GM06990 (cell line): ENCODE results near the gene UBE2I.
A peak's percentile ranks its signal among the peaks of the same experiment; 100 is the strongest.

Experiments
- DNase-seq: peaks from one replicate; pipeline ENCODE4 v3.0.0-alpha.2; 2011; ENCODE audit not compliant: insufficient read length; ENCODE audit errors: extremely low read depth
- H3K27me3 ChIP-seq: replicated peaks from 2 replicates; pipeline ENCODE4 v1.6.0; 2011; ENCODE audit warnings: low read length; ENCODE audit not compliant: control insufficient read depth, insufficient read depth
- H3K36me3 ChIP-seq: 2 replicates; pipeline ENCODE4 v1.5.1; 2011; ENCODE audit warnings: low read length; ENCODE audit not compliant: control insufficient read depth, insufficient read depth
- H3K4me3 ChIP-seq: replicated peaks from 2 replicates; pipeline ENCODE4 v1.5.1; 2011; ENCODE audit warnings: low read depth, mild to moderate bottlenecking, control low read depth, low read length
- CTCF ChIP-seq: IDR thresholded peaks from 2 replicates; pipeline ENCODE4 v1.5.1; 2011; ENCODE audit warnings: low read length, control low read depth, mild to moderate bottlenecking, inconsistent platforms; ENCODE audit not compliant: insufficient read depth, poor library complexity, severe bottlenecking

Gene UBE2I

DNA sequence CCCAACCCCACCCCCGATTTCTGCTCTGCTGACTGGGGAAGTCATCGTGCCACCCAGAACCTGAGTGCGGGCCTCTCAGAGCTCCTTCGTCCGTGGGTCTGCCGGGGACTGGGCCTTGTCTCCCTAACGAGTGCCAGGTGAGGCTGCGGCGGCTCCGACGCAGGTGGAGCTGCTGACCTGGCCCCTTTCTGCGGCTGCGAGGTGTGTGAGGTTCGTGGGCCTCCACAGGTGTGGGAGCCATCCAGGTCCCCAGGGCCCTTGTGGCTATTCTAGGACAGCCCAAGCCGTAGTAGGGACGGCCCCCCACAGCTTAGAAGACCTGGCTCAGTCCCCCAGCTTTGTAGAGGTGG, 3.0 kb downstream of the UBE2I start:
- no peak for TF ChIP-seq CTCF
- Histone ChIP-seq H3K4me3 (no peak overlapping the region; the same call in 1 of the 2 replicates), H3K27me3 (no peaks in the 10 kb centered on the region), H3K36me3 (peaks cover 31% of the 10 kb centered on the region)
- no peak for DNase-seq

DNA sequence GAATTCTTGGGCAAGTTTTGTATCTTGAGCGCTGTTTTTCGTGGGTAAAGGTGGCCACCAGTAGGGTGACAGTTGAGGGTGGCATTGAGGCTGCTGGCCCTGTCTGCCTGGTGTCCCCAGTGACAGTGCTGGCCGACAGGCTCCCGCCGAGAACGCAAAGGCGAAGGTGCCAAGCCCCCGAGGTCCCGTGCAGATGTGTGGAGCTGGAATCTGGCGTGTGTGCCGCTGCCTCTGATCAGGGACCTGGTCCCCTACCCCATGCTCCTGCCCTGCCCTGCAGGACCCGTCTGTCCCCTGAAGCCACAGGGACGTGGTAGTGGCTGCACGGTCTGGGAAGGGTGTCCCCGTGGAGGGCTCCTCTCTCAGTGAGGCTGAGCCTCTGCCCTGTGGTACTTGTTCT, 3.5 kb downstream of the UBE2I start:
- no peak for TF ChIP-seq CTCF
- H3K27me3 ChIP-seq, result no peaks in the 10 kb centered on the region
- no peak overlapping the region for H3K4me3 ChIP-seq
- DNase-seq, result peak; percentile 13
- H3K36me3 ChIP-seq, result peaks cover 36% of the 10 kb centered on the region

DNA sequence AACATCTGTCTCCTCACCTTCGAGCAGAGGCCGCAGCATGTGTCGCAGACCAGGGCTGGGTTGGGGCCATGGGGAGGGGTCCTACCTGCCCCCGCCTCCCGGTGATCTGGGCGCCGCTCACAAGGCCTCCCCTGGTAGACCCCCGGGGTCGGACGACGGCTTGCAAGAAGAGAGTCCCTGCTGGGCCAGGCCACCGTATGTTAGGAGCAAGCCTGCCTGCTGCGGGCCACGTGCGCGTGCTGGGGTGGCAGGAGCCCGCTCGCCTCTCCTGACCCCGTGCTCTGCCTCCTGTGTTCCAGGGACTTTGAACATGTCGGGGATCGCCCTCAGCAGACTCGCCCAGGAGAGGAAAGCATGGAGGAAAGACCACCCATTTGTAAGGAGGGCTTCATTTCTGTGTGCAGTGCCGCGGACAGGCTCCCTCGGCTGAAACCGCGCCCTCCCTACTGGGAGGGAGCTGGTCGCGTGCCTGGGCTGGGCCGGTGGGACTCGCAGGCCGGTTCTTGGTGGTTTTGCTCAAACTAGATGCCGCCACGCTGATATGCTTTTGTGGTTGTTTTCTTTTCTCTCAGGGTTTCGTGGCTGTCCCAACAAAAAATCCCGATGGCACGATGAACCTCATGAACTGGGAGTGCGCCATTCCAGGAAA, 4.4 kb downstream of the UBE2I start:
- Histone ChIP-seq H3K4me3 (no peak overlapping the region), H3K36me3 (peaks cover 41% of the 10 kb centered on the region), H3K27me3 (no peaks in the 10 kb centered on the region)
- TF ChIP-seq CTCF, result no peak
- DNase-seq, result peak; percentile 15

DNA sequence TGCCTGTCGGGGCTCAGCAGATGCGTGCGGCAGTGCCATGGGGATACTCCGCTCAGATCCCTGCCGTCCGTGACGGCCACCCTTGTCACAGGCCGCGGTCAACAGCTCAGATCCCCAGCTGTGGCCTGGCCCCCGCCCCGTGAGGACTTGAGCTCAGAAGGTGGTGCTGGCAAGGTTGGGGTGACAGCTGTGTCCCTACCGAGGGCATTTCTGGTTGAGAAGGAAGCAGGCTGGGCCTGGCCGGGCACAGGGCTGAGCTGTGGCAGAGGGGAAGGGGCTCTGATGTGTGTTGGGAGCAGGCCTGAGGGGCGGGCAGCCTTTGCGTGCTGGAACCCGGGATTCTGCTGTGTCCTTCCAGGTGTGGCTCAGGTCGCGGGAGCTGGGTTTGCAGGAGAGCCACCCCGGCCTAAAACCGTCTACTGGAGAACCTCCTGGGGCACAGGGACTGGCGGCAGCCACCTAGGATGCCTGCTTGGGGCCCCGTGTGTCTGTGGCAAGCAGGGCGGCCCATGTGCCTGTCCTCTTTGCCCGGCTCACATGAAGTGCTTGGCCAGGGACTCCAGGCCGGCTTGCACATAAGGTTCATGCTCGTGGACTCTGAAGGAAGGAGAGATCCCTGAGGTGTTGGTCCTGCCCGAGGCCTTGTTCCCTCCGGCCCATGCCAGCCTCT, 5.1 kb downstream of the UBE2I start:
- no peak for TF ChIP-seq CTCF

DNA sequence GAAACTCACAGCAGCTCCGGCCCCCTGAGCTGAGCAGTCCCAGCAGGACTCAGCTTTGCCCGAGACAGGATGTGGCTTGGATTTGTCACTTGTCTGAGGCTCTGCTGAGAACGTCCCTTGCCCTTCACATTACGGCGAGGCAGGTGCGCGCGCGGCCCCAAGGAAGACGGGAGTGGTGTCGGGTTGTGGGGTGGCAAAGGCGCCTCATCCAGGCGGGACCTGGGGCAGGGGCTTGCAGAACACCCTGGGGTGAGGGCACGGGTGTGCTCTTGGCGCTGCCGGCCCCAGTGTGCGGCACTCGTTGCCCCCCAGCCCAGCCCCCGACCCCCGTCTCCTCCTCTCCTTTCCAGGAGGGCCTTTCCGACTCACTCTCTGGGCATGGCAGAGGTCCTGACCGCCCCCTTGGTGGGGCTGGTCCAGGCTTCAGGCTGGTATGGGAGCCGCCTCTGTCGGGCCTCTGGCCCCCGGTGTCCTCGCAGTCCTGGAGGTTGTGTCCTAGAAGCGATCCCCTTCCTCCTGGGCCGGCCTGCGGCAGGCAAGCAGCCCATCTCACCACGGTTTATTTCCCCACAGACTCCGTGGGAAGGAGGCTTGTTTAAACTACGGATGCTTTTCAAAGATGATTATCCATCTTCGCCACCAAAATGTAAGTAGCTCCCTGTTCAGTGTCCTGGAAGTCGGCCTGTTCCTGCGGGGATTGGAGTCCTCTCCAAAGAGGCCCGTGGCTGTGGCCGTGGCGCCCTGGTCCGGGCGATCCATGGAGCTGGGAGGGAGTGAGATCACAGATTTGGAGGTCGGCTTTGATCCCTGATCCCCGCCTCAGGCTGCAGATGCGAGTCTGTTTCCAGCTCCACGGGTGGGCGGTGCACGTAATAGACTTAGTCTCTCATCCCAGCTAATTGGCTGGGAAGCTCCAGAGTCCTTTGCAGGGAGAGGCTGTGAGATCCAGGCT, 5.9 kb downstream of the UBE2I start:
- Histone ChIP-seq H3K36me3 (peaks cover 48% of the 10 kb centered on the region), H3K27me3 (no peaks in the 10 kb centered on the region), H3K4me3 (no peak overlapping the region)
- DNase-seq, result no peak
- no peak for TF ChIP-seq CTCF

More for the DNA sequence above, 5.1 kb downstream of the UBE2I start:
- Histone ChIP-seq H3K36me3 (peaks cover 47% of the 10 kb centered on the region), H3K4me3 (no peak overlapping the region), H3K27me3 (no peaks in the 10 kb centered on the region)
- DNase-seq, result no peak
